K562 (cell line): ENCODE results near the gene ELP1.

Experiments used
- KDM4B ChIP-seq, 2 experiments: fragments of 450-650 bp in 1 of 2; sonication (generic) in 1 of 2; IDR thresholded peaks; 2 replicates each; pipeline ENCODE4 v1.6.1; 2016 to 2017; ENCODE audit warnings: borderline replicate concordance in 2 of 2, antibody characterized with exemption in 1 of 2, low read depth in 1 of 2, mild to moderate bottlenecking in 1 of 2
- NFATC3 ChIP-seq: fragments of 450-650 bp; IDR thresholded peaks from 2 replicates; pipeline ENCODE4 v1.6.1; 2017; ENCODE audit warnings: mild to moderate bottlenecking
- POLR2AphosphoS5 ChIP-seq: IDR thresholded peaks from 2 replicates; pipeline ENCODE4 v1.6.1; 2011; ENCODE audit warnings: mild to moderate bottlenecking, low read depth, low read length, moderate library complexity; ENCODE audit not compliant: control insufficient read depth, insufficient read depth
- SETDB1 ChIP-seq: IDR thresholded peaks from one replicate; pipeline ENCODE4 v1.6.1; 2012; ENCODE audit warnings: low read length, control low read depth, inconsistent platforms

DNA sequence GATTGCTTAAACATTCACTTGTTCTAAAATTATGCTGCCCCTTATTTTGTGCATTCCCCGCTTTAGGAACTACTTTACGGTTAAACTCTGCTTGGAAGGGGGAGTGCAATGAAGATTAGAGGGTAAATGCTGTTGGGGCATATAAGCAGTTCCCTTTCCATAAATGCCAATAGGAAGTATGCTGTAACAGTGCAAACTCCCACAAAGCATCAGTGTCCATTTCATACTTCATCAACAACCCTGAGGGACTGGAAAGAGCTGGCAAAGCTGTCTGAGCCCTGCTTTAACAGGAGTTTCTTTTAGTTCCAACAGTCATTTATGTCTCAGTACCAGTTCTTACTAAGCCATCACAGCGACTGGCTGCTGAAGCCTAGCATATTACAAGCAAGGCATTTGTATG lies 70.0 kb downstream of the ELP1 start:
- TF ChIP-seq POLR2AphosphoS5 = no peak
- no peak for TF ChIP-seq SETDB1
- TF ChIP-seq NFATC3 = no peak
- no peak for TF ChIP-seq KDM4B (IDR thresholded peaks at IDR 0.05; ENCODE audit: borderline replicate concordance in 2 of 2, low read depth in 1 of 2)
